Liver (tissue), 9 donors: ENCODE results near the gene USP11. TPM values are rescaled to one million over a fixed set of nuclear protein-coding genes. Genes with fewer than 3 reads are reported as not detected.

ENCODE experiments used
- DNase-seq: peaks from one replicate; pipeline ENCODE4 v3.0.0-alpha.2; 2017; ENCODE audit warnings: low spot score
- H3K27ac ChIP-seq, 2 donors: one replicate each; pipeline ENCODE4 v1.7.0; 2013; ENCODE audit warnings: inconsistent platforms in 2 of 2, low read length in 2 of 2, control low read depth in 1 of 2, low read depth in 1 of 2, mild to moderate bottlenecking in 1 of 2
- H3K27me3 ChIP-seq, 4 donors: one replicate each; pipeline versions ENCODE4 v1.6.1 to v1.7.0; 2013; ENCODE audit warnings: low read length in 3 of 4, inconsistent platforms in 1 of 4, mild to moderate bottlenecking in 1 of 4, moderate library complexity in 1 of 4; ENCODE audit not compliant: control insufficient read depth in 4 of 4, insufficient read depth in 4 of 4
- H3K36me3 ChIP-seq, 4 donors: one replicate each; pipeline versions ENCODE4 v1.6.1 to v1.7.0; 2013; ENCODE audit warnings: low read length in 3 of 4, mild to moderate bottlenecking in 3 of 4, low read depth in 1 of 4, moderate library complexity in 1 of 4; ENCODE audit not compliant: control insufficient read depth in 4 of 4, insufficient read depth in 3 of 4
- H3K4me1 ChIP-seq, 4 donors: one replicate each; pipeline versions ENCODE4 v1.6.1 to v1.7.0; 2013; ENCODE audit warnings: low read length in 3 of 4, mild to moderate bottlenecking in 3 of 4, moderate library complexity in 1 of 4; ENCODE audit not compliant: control insufficient read depth in 4 of 4, insufficient read depth in 4 of 4
- H3K4me3 ChIP-seq, 3 donors: one replicate each; pipeline versions ENCODE4 v1.6.1 to v1.7.0; 2013; ENCODE audit warnings: low read length in 3 of 3, control low read depth in 1 of 3, low read depth in 1 of 3, mild to moderate bottlenecking in 1 of 3
- H3K9ac ChIP-seq, 2 donors: one replicate each; pipeline ENCODE4 v1.7.0; 2013; ENCODE audit warnings: low read length in 2 of 2, mild to moderate bottlenecking in 2 of 2, moderate library complexity in 2 of 2, control low read depth in 1 of 2, low read depth in 1 of 2
- H3K9me3 ChIP-seq, 4 donors: one replicate each; pipeline versions ENCODE4 v1.6.1 to v1.7.0; 2013; ENCODE audit warnings: low read length in 3 of 4; ENCODE audit not compliant: control insufficient read depth in 4 of 4
- CTCF ChIP-seq: fragments of 150-350 bp; IDR thresholded peaks from 2 replicates; pipeline ENCODE4 v1.5.1; 2017; ENCODE audit warnings: improper control_type of control experiment, low read depth, low read length; ENCODE audit not compliant: missing input control
- EGR1 ChIP-seq, 2 donors: IDR thresholded peaks; 2 replicates each; pipeline ENCODE4 v1.6.1; 2016 to 2018; ENCODE audit warnings: antibody characterized with exemption in 2 of 2, low read depth in 2 of 2
- FOXA1 ChIP-seq: IDR thresholded peaks from 2 replicates; pipeline ENCODE4 v1.6.1; 2016; ENCODE audit warnings: antibody characterized with exemption
- FOXA2 ChIP-seq: IDR thresholded peaks from 2 replicates; pipeline ENCODE4 v1.6.1; 2016; ENCODE audit warnings: antibody characterized with exemption
- GABPA ChIP-seq, 2 donors: IDR thresholded peaks in 1 of 2; conservative IDR thresholded peaks in 1 of 2; 2 replicates each; pipeline ENCODE4 v1.6.1; 2016; ENCODE audit warnings: antibody characterized with exemption in 2 of 2, mild to moderate bottlenecking in 1 of 2, moderate library complexity in 1 of 2
- HNF4A ChIP-seq, 2 donors: conservative IDR thresholded peaks; 2 replicates each; pipeline ENCODE4 v1.6.1; 2016; ENCODE audit warnings: antibody characterized with exemption in 2 of 2, mild to moderate bottlenecking in 2 of 2
- HNF4G ChIP-seq: IDR thresholded peaks from 2 replicates; pipeline ENCODE4 v1.6.1; 2016; ENCODE audit warnings: antibody characterized with exemption
- JUND ChIP-seq, 2 donors: IDR thresholded peaks; 2 replicates each; pipeline ENCODE4 v1.6.1; 2016; ENCODE audit warnings: antibody characterized with exemption in 2 of 2
- MAX ChIP-seq: IDR thresholded peaks from 2 replicates; pipeline ENCODE4 v1.6.1; 2016; ENCODE audit warnings: antibody characterized with exemption
- NR2F2 ChIP-seq: IDR thresholded peaks from 2 replicates; pipeline ENCODE4 v1.6.1; 2016; ENCODE audit warnings: antibody characterized with exemption
- RAD21 ChIP-seq, 2 donors: IDR thresholded peaks; 2 replicates each; pipeline ENCODE4 v1.6.1; 2016; ENCODE audit warnings: antibody characterized with exemption in 2 of 2, mild to moderate bottlenecking in 2 of 2
- REST ChIP-seq: IDR thresholded peaks from 2 replicates; pipeline ENCODE4 v1.6.1; 2016; ENCODE audit warnings: antibody characterized with exemption, mild to moderate bottlenecking
- RXRA ChIP-seq, 2 donors: IDR thresholded peaks; 2 replicates each; pipeline ENCODE4 v1.6.1; 2017 to 2018; ENCODE audit warnings: antibody characterized with exemption in 2 of 2, mild to moderate bottlenecking in 1 of 2
- SP1 ChIP-seq: IDR thresholded peaks from 2 replicates; pipeline ENCODE4 v1.6.1; 2018; ENCODE audit warnings: antibody characterized with exemption, mild to moderate bottlenecking
- TAF1 ChIP-seq: conservative IDR thresholded peaks from 2 replicates; pipeline ENCODE4 v1.6.1; 2016; ENCODE audit warnings: antibody characterized with exemption, mild to moderate bottlenecking
- YY1 ChIP-seq: IDR thresholded peaks from 2 replicates; pipeline ENCODE4 v1.6.1; 2016; ENCODE audit warnings: antibody characterized with exemption, mild to moderate bottlenecking
- ZBTB33 ChIP-seq: IDR thresholded peaks from 2 replicates; pipeline ENCODE4 v1.6.1; 2016; ENCODE audit warnings: antibody characterized with exemption
- WGBS: extraction: QIAGEN DNeasy Blood & Tissue Kit; methylation state at CpG from one replicate; pipeline ENCODE4 v1.1.7; 2013; 5-methylcytosine and 5-hydroxymethylcytosine counted together
- polyA plus RNA-seq, 2 donors: library from polyadenylated mRNA; stranded (reverse) in 1 of 2; unstranded in 1 of 2; fragments of 200-250 nt in 1 of 2; fragments of >200 nt in 1 of 2; fragmentation: Nextera tagmentation in 1 of 2; extraction: Ambion mirVana in 1 of 2; gene quantifications; one replicate each; pipeline versions ENCODE4 v1.2.1 to v1.2.3, GENCODE V29; 2013 to 2015
- total RNA-seq, 2 donors: library from RNA; depleted of rRNA; stranded (reverse); fragments of >200 nt; gene quantifications; one replicate each; pipeline ENCODE4 v1.2.3, GENCODE V29; 2014
- donor health status: healthy.
- donor health status: healthy.
- donor health status: healthy.
- donor health status: healthy.
- donor health status: healthy.

USP11 gene
- total and polyA plus RNA-seq, 4 donors: 9.6 to 24.3 (median 11.1) TPM

- no peak overlapping the region for H3K27ac ChIP-seq
- no peaks in the 10 kb centered on the region for H3K27me3 ChIP-seq
- no peak overlapping the region for H3K9ac ChIP-seq
- H3K4me3 ChIP-seq: no peak overlapping the region
- TF ChIP-seq TAF1: no peak
- no peak for TF ChIP-seq RXRA (IDR thresholded peaks at IDR 0.05)
- TF ChIP-seq YY1: no peak
- no peak for TF ChIP-seq EGR1 (IDR thresholded peaks at IDR 0.05; ENCODE audit: low read depth in 2 of 2)
- no peak for TF ChIP-seq SP1
- TF ChIP-seq GABPA (IDR thresholded peaks at IDR 0.05 in 1 of 2, conservative IDR thresholded peaks at IDR 0.05 in 1 of 2): no peak
- no peak for TF ChIP-seq HNF4G
- TF ChIP-seq RAD21 (IDR thresholded peaks at IDR 0.05): no peak
- no peak for TF ChIP-seq FOXA2
- no peak for TF ChIP-seq ZBTB33
- TF ChIP-seq JUND (IDR thresholded peaks at IDR 0.05): no peak
- TF ChIP-seq REST: no peak
- TF ChIP-seq NR2F2: no peak
- no peak for TF ChIP-seq FOXA1
- no peak for TF ChIP-seq HNF4A (conservative IDR thresholded peaks at IDR 0.05)
- no peak for TF ChIP-seq MAX
- no peak for TF ChIP-seq CTCF
- peaks cover 0 to 7% (median 0%) of the 10 kb centered on the region in 4 donors for H3K4me1 ChIP-seq
- peaks cover 8 to 36% (median 17%) of the 10 kb centered on the region in 4 donors for H3K36me3 ChIP-seq
- no peaks in the 10 kb centered on the region for H3K9me3 ChIP-seq
- no peak for DNase-seq
- WGBS: 86% methylated on average over 5 of the region's 5 CpGs
Measured at GRCh38 chrX:47230136-47230868, 2.5 kb upstream of the USP11 start.
